Measurements from ENCODE around the gene SNX11. TPM values are rescaled to one million over a fixed set of nuclear protein-coding genes. Genes with fewer than 3 reads are reported as not detected.

SNX11 gene, protein sequence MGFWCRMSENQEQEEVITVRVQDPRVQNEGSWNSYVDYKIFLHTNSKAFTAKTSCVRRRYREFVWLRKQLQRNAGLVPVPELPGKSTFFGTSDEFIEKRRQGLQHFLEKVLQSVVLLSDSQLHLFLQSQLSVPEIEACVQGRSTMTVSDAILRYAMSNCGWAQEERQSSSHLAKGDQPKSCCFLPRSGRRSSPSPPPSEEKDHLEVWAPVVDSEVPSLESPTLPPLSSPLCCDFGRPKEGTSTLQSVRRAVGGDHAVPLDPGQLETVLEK
- total RNA-seq = 8.3 and 11.8 TPM in 2 replicates

DNA sequence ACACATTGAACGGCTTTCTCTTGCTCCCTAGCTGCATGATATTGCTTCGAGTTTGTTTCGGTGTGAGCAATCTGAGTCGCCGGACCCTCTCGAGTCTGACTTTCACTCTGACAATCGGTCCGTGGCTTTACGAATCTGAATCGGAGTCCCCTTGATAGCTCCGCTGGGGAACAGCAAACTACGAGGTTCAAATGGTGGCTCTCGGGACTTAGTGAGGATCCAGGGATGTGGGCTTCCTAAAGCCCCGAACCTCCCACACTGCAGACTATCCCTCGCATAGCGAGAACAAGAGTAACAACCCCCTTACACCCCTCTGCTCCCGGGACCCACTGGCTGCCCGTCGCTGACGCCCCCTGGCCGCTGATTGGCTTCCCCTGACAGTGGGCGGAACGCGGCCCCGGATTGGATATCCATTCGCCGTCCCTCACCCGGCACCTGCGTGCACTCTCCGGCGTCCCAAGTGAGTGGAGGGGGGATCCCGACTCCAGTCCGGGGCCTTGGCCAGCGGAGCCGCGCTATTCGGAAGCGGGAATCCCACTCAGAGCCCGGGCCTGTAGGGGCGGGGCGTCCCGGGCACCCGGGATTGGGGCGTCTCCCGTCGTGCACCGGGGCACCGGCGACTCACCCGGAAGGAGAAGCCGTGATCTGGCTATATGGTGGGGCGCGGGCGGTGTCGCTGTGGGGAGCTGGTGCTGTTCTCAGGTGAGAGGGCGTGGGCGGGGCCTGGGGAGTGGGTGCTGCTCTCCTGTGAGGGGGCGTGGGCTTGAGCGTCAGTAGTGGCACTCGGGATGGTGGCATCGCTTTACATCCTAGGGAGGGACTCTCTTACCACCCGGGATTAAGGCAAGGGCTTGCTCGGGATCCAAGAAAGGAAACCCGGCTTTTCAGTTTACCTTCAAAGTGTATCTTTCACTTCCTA is at the start of gene SNX11:
TSS of gene SNX11 (plus strand) at position 630 of the 919 bp plus-strand sequence. CDS start 4,278 bp downstream, outside the sequence.

GRCh38 chr17:48101012-48101720 is 6.4 kb upstream of the SNX11 start, which contains the start of gene CBX1:
CBX1 (minus strand) TSS chr17:48101478; CDS start chr17:48077004, 24,474 bp downstream.

Other genes starting within 250 kb of the SNX11 start
- gene SP2, start 211.5 kb upstream of the SNX11 start, total RNA-seq = 0.54 and 2.1 TPM in 2 replicates
- 20.4 and 26.9 TPM in 2 replicates for gene PNPO, start 166.2 kb upstream of the SNX11 start, total RNA-seq
- gene PRR15L, start 149.9 kb upstream of the SNX11 start, total RNA-seq = not detected in 2 replicates
- 46.3 and 58.3 TPM in 2 replicates for gene CDK5RAP3, start 136.7 kb upstream of the SNX11 start, total RNA-seq
- gene COPZ2, start 70.0 kb upstream of the SNX11 start, total RNA-seq = 46.8 and 64.2 TPM in 2 replicates
- gene NFE2L1, start 59.4 kb upstream of the SNX11 start, total RNA-seq = 87.9 and 113 TPM in 2 replicates
- gene CBX1, start 6.3 kb upstream of the SNX11 start, total RNA-seq = 31.1 and 33.2 TPM in 2 replicates

Measured in cardiac atrium fibroblast (primary cell).